HepG2 (cell line): ENCODE results near the gene BORCS5. TPM values are rescaled to one million over a fixed set of nuclear protein-coding genes. Genes with fewer than 3 reads are reported as not detected.

ENCODE experiments used
- ATAC-seq: fragments of 200-7000 bp; cut with Tn5 transposase; 3 replicates; pipeline ENCODE4 v1.9.1; 2020; ENCODE audit warnings: mild to moderate bottlenecking, moderate library complexity
- BruUV-seq: library from RNA; stranded (reverse); fragments of 400-500 nt; replicated peaks from 2 replicates; lab custom pipeline; 2021; lab: Mats Ljungman, UMichigan
- CTCF ChIA-PET: fragments of 300-600 bp; formaldehyde crosslinking; extraction: SDS; loops from one replicate; lab custom pipeline; 2021; ENCODE audit warnings: low total read pairs, inconsistent platforms, low intra/inter-chr PET ratio; lab: Yijun Ruan, JAX
- POLR2A ChIA-PET: fragments of 350-600 bp; sonication (Branson Sonifier 250); formaldehyde crosslinking; loops from one replicate; lab custom pipeline; 2020; ENCODE audit warnings: antibody characterized with exemption, inconsistent platforms; lab: Yijun Ruan, JAX
- DNase-seq: peaks from one replicate; pipeline ENCODE4 v3.0.0-alpha.2; 2015; ENCODE audit warnings: low spot score
- FAIRE-seq: peaks from 3 replicates; lab custom pipeline; 2011; peaks lifted over from hg19 to GRCh38; lab: Jason Lieb, UNC
- H2AFZ ChIP-seq: one replicate; pipeline ENCODE4 v1.6.1; 2011; ENCODE audit warnings: low read length, inconsistent platforms
- H3K27ac ChIP-seq: fragments of 300-600 bp; 3 replicates; pipeline ENCODE4 v1.8.0; 2011; ENCODE audit warnings: mixed run types, mild to moderate bottlenecking, mixed read lengths, low read length, inconsistent platforms; ENCODE audit not compliant: insufficient read depth; ENCODE audit errors: extremely low read length
- H3K27me3 ChIP-seq, 2 experiments: fragments of 200-600 bp in 1 of 2; 2 replicates in 1 of 2; 3 replicates in 1 of 2; pipeline versions ENCODE4 v1.6.0 to v1.8.0; 2011; ENCODE audit warnings: low read length in 2 of 2, mild to moderate bottlenecking in 2 of 2, moderate library complexity in 2 of 2, inconsistent platforms in 1 of 2; ENCODE audit not compliant: insufficient read depth in 2 of 2, control insufficient read depth in 1 of 2
- H3K36me3 ChIP-seq, 2 experiments: fragments of 200-600 bp in 1 of 2; replicated peaks in 1 of 2; 2 replicates in 1 of 2; 3 replicates in 1 of 2; pipeline versions ENCODE4 v1.5.1 to v1.8.0; 2011; ENCODE audit warnings: low read length in 2 of 2, inconsistent platforms in 1 of 2; ENCODE audit not compliant: insufficient read depth in 2 of 2, control insufficient read depth in 1 of 2
- H3K4me1 ChIP-seq: 2 replicates; pipeline ENCODE4 v1.5.1; 2012; ENCODE audit warnings: low read length, inconsistent platforms; ENCODE audit not compliant: insufficient read depth
- H3K4me2 ChIP-seq: 2 replicates; pipeline ENCODE4 v1.6.0; 2011; ENCODE audit warnings: low read depth, low read length, inconsistent platforms
- H3K4me3 ChIP-seq, 3 experiments: fragments of 200-600 bp in 1 of 3; sonication (generic), shearing (Covaris generic) in 1 of 3; replicated peaks in 1 of 3; 2 replicates each; pipeline ENCODE4 v1.5.1; 2011 to 2016; ENCODE audit warnings: low read length in 3 of 3, inconsistent platforms in 2 of 3, low read depth in 2 of 3, mild to moderate bottlenecking in 2 of 3, control low read depth in 1 of 3, mixed read lengths in 1 of 3; ENCODE audit not compliant: insufficient read depth in 1 of 3
- H3K79me2 ChIP-seq: one replicate; pipeline ENCODE4 v1.6.1; 2011; ENCODE audit warnings: low read length, inconsistent platforms; ENCODE audit not compliant: insufficient read depth
- H3K9ac ChIP-seq: 2 replicates; pipeline ENCODE4 v1.6.0; 2011; ENCODE audit warnings: mild to moderate bottlenecking, low read depth, low read length, inconsistent platforms; ENCODE audit not compliant: insufficient read depth
- H3K9me3 ChIP-seq: 2 replicates; pipeline ENCODE4 v1.5.1; 2012; ENCODE audit warnings: mild to moderate bottlenecking, low read length
- H4K20me1 ChIP-seq: 2 replicates; pipeline ENCODE4 v1.6.0; 2011; ENCODE audit warnings: inconsistent platforms, mild to moderate bottlenecking, low read length, moderate library complexity; ENCODE audit not compliant: insufficient read depth
- ELF1 ChIP-seq: sonication (generic); formaldehyde crosslinking; IDR thresholded peaks from 2 replicates; pipeline ENCODE4 v1.4.0; 2020; ENCODE audit warnings: missing genetic modification reagents
- IKZF4 ChIP-seq: sonication (generic); formaldehyde crosslinking; IDR thresholded peaks from 2 replicates; pipeline ENCODE4 v1.5.1; 2020; ENCODE audit warnings: borderline replicate concordance, mild to moderate bottlenecking, low read depth, missing genetic modification reagents; ENCODE audit errors: not compliant biosample characterization
- KLF12 ChIP-seq: sonication (generic); formaldehyde crosslinking; IDR thresholded peaks from 2 replicates; pipeline ENCODE4 v1.4.0; 2020; ENCODE audit warnings: missing genetic modification reagents, borderline replicate concordance
- MAFK ChIP-seq, 2 experiments: IDR thresholded peaks in 1 of 2; conservative IDR thresholded peaks in 1 of 2; 2 replicates each; pipeline ENCODE4 v1.6.1; 2011; ENCODE audit warnings: improper control_type of control experiment in 2 of 2, low read length in 2 of 2
- MXD3 ChIP-seq: IDR thresholded peaks from 2 replicates; pipeline ENCODE4 v1.6.1; 2016; ENCODE audit warnings: mild to moderate bottlenecking, missing biosample characterization, missing genetic modification reagents
- PHF5A ChIP-seq: IDR thresholded peaks from one replicate; pipeline ENCODE4 v1.6.1; 2018; ENCODE audit warnings: low read depth, missing genetic modification reagents; ENCODE audit not compliant: unreplicated experiment
- TFE3 ChIP-seq: IDR thresholded peaks from 2 replicates; pipeline ENCODE4 v1.6.1; 2016
- TRAFD1 ChIP-seq: sonication (generic); formaldehyde crosslinking; IDR thresholded peaks from 2 replicates; pipeline ENCODE4 v1.5.1; 2020; ENCODE audit warnings: missing genetic modification reagents, mild to moderate bottlenecking, borderline replicate concordance
- ZBTB33 ChIP-seq: sonication (generic); formaldehyde crosslinking; IDR thresholded peaks from 2 replicates; pipeline ENCODE4 v1.4.0; 2020; ENCODE audit warnings: missing genetic modification reagents
- ZBTB39 ChIP-seq: sonication (generic); formaldehyde crosslinking; IDR thresholded peaks from 2 replicates; pipeline ENCODE4 v1.5.0; 2020; ENCODE audit warnings: missing genetic modification reagents
- ZBTB7A ChIP-seq: sonication (generic); formaldehyde crosslinking; IDR thresholded peaks from 2 replicates; pipeline ENCODE4 v1.8.0; 2022; ENCODE audit warnings: mild to moderate bottlenecking, missing genetic modification reagents
- ZNF546 ChIP-seq: sonication (generic); formaldehyde crosslinking; conservative IDR thresholded peaks from 2 replicates; pipeline ENCODE4 v1.8.1; 2023; ENCODE audit warnings: mild to moderate bottlenecking, missing genetic modification reagents
- ZNF710 ChIP-seq: sonication (generic); formaldehyde crosslinking; IDR thresholded peaks from 2 replicates; pipeline ENCODE4 v1.5.0; 2020; ENCODE audit warnings: mild to moderate bottlenecking, missing genetic modification reagents, borderline replicate concordance
- ZNF747 ChIP-seq: sonication (generic); formaldehyde crosslinking; IDR thresholded peaks from 2 replicates; pipeline ENCODE4 v1.8.1; 2023; ENCODE audit warnings: missing genetic modification reagents, mild to moderate bottlenecking, borderline replicate concordance
- in situ Hi-C: cut with HindIII; loops from 2 replicates; pipeline ENCODE4 v1.10.0; 2017; ENCODE audit warnings: low pct_unique_long_range_greater_than_20kb; ENCODE audit not compliant: extremely low pct_ligation_motif_present
- intact Hi-C: fragments of 100-400 bp; cut with micrococcal nuclease; formaldehyde crosslinking; loops from one replicate; pipeline ENCODE4 v1.10.0; 2022; ENCODE audit not compliant: unreplicated experiment
- polyA plus RNA-seq, 8 experiments: library from polyadenylated mRNA; depleted of rRNA in 3 of 8; stranded (reverse) in 7 of 8; unstranded in 1 of 8; fragments of >200 nt; fragmentation: Illumina TruSeq in 4 of 8; extraction: Trizol in 4 of 8; gene quantifications; 2 replicates each; pipeline versions ENCODE4 v1.2.1 to v1.2.3, GENCODE V29; 2011 to 2016; ENCODE audit warnings: low read depth in 4 of 8, missing spikeins in 1 of 8, mixed read lengths in 1 of 8; ENCODE audit not compliant: insufficient read depth in 1 of 8
- total RNA-seq, 5 experiments: library from RNA; depleted of rRNA; stranded (reverse); fragments of >200 nt; fragmentation: Illumina TruSeq; extraction: Trizol; gene quantifications; 2 replicates each; pipeline ENCODE4 v1.2.3, GENCODE V29; 2016; ENCODE audit warnings: low read depth in 1 of 5

The BORCS5 gene
- total and polyA plus RNA-seq, 2 of the 13 experiments (the other 11 are each of a cell fraction or from before 2014, with no cell fraction given): 3.9 to 4.7 TPM

- no peak for DNase-seq
- CTCF ChIA-PET: no interaction called here
- no peaks in the 10 kb centered on the region for H4K20me1 ChIP-seq
- no TSS peak for BruUV-seq
- H3K9ac ChIP-seq: no peak overlapping the region
- H3K4me1 ChIP-seq: peaks cover 37% of the 10 kb centered on the region
- no peaks in the 10 kb centered on the region for H3K79me2 ChIP-seq
- ATAC-seq: no peak
- POLR2A ChIA-PET: no interaction called here
- TF ChIP-seq TRAFD1 (CRISPR knock-in tag): no peak
- no peak for TF ChIP-seq ELF1
- TF ChIP-seq ZBTB33: no peak
- TF ChIP-seq MXD3 (CRISPR knock-in tag): no peak
- TF ChIP-seq IKZF4 (CRISPR knock-in tag): no peak
- TF ChIP-seq ZBTB7A (CRISPR knock-in tag): no peak
- no peak for TF ChIP-seq MAFK (conservative IDR thresholded peaks at IDR 0.05 in 1 of 2, IDR thresholded peaks at IDR 0.05 in 1 of 2; ENCODE audit: low read length in 2 of 2)
- TF ChIP-seq KLF12 (CRISPR knock-in tag): no peak
- no peak for TF ChIP-seq PHF5A (CRISPR knock-in tag)
- no peak for TF ChIP-seq ZNF546 (CRISPR knock-in tag)
- TF ChIP-seq ZNF747 (CRISPR knock-in tag): no peak
- TF ChIP-seq TFE3: no peak
- TF ChIP-seq ZNF710: no peak
- TF ChIP-seq ZBTB39 (CRISPR knock-in tag): no peak
- no peak overlapping the region for H2AFZ ChIP-seq
- no peaks in the 10 kb centered on the region for H3K36me3 ChIP-seq
- intact Hi-C loops: no loop called here
- H3K9me3 ChIP-seq: no peaks in the 10 kb centered on the region
- no peak overlapping the region for H3K4me2 ChIP-seq
- in situ Hi-C loops: no loop called here
- FAIRE-seq: no peak
- H3K4me3 ChIP-seq: no peak overlapping the region
- H3K27ac ChIP-seq: no peak overlapping the region
- H3K27me3 ChIP-seq: no peaks in the 10 kb centered on the region
Observed at GRCh38 chr12:12454315-12454714, 97.4 kb downstream of the BORCS5 start.
